Measurements from ENCODE around the gene ROBO1. TPM values are rescaled to one million over a fixed set of nuclear protein-coding genes. Genes with fewer than 3 reads are reported as not detected.

ROBO1 gene
- total RNA-seq, 4 donors from 2014 or later: 12.3 to 112 (median 27.1) TPM

DNA sequence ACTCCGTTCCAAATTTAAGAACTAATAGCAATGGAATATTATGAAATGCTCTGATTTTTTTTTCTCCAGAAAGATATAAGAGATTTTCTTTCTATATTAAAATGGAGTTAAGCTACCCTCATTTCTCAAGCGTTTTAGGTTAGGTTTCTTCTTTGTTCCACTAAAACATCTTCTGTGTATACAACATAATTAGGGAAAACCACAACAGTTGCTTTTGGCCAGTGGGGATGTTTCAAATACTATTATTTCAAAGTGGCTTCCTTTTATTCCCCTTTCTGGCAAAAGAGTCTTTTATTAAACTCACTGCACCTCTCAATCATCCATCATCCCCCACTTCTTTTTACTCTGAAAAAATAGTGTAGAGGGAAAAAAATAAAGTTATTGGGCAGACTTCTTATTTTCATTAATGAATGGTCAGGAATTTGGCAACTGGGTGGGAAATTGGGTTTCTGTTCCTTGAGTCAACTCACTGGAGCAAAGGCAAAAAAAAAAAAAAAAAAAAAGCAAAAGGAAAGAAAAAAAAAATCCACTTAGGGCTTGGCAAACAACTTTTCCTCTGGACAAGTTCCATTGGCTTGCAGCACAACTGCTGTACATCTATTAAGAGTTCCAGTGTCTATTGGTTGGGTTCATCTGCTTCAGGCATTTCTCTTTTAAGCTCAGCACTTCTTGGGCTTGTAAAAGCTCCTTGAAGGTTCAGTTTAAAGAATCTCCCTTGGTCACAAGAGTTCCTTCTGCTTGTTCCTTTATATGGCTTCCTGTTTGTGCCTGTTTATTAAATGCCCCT lies 963.4 kb downstream of the ROBO1 start:
- intact Hi-C loops (cut with DNase I; ENCODE audit: low total_unique reads): no loop called here
- no peak overlapping the region for H3K4me3 ChIP-seq
- no peak overlapping the region for H3K27ac ChIP-seq
- TF ChIP-seq POLR2A (IDR thresholded peaks at IDR 0.05) (no peak), CTCF (IDR thresholded peaks at IDR 0.05) (no peak)
- no peaks in the 10 kb centered on the region for H3K9me3 ChIP-seq
- H3K4me1 ChIP-seq: no peaks in the 10 kb centered on the region
- peak; percentile 20 to 21 for DNase-seq
- no peaks in the 10 kb centered on the region for H3K27me3 ChIP-seq
- H3K36me3 ChIP-seq: no peaks in the 10 kb centered on the region

DNA sequence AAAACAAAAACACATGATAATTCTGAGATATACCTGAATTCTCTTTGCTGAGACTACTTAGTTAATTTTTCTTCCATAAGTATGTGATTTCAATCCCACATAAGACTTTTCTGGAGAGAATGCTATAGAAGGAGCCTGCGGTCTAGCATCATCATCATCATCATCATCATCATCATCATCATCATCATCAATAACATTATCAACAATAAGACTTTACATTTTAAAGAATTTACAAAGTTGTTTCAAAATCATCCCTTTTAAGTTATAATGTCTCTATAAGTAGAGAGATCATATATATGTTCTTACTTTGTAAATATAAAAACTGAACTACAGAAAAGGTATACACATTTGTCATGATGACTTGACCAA lies 965.3 kb downstream of the ROBO1 start:
- no peaks in the 10 kb centered on the region for H3K36me3 ChIP-seq
- no peak overlapping the region for H3K27ac ChIP-seq
- no peak for DNase-seq
- no peaks in the 10 kb centered on the region for H3K4me1 ChIP-seq
- TF ChIP-seq CTCF (IDR thresholded peaks at IDR 0.05) (no peak), POLR2A (IDR thresholded peaks at IDR 0.05) (no peak)
- no peaks in the 10 kb centered on the region for H3K9me3 ChIP-seq
- intact Hi-C loops (cut with DNase I; ENCODE audit: low total_unique reads): no loop called here
- no peaks in the 10 kb centered on the region for H3K27me3 ChIP-seq
- H3K4me3 ChIP-seq: no peak overlapping the region

DNA sequence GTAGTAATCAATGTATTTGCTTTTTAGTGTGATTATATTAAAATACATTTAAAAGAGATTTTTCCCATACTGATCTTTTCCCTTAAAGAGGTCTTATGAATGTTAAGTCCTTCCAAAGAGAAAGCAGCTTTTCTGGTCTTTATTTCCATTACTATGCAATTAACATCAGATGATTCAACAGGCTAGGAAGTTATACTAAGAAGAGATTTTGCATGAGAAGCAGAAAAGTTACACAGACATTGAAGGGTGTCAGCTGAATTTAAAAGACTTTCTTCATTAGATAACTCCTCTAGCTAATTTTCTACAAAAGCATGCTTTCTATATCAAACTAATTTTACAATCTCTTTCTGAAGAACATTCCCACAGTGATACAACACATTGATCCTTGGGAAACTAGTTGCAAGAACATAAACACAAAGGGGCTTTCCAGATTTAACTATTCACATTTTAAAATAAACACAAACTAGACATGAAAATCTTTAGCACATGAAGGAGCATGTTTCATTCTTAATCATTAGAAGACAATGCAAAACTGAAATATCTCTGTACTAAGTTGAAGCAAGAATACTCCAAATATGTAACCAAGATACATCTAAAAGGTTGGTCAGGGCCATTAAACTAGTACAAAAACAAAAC lies 965.8 kb downstream of the ROBO1 start:
- intact Hi-C loops (cut with DNase I; ENCODE audit: low total_unique reads): no loop called here

GRCh38 chr3:78799681-78800080 lies 968.1 kb downstream of the ROBO1 start:
- Histone ChIP-seq H3K4me3 (no peak overlapping the region), H3K27me3 (no peaks in the 10 kb centered on the region), H3K9me3 (no peaks in the 10 kb centered on the region), H3K27ac (no peak overlapping the region), H3K36me3 (no peaks in the 10 kb centered on the region), H3K4me1 (no peaks in the 10 kb centered on the region)
- no peak for DNase-seq
- TF ChIP-seq CTCF (IDR thresholded peaks at IDR 0.05) (no peak), POLR2A (IDR thresholded peaks at IDR 0.05) (no peak)
- intact Hi-C loops (cut with DNase I; ENCODE audit: low total_unique reads): no loop called here

More for the DNA sequence above, 965.8 kb downstream of the ROBO1 start:
- H3K9me3 ChIP-seq: no peaks in the 10 kb centered on the region
- H3K36me3 ChIP-seq: no peaks in the 10 kb centered on the region
- DNase-seq: no peak
- no peaks in the 10 kb centered on the region for H3K27me3 ChIP-seq
- H3K4me1 ChIP-seq: no peaks in the 10 kb centered on the region
- no peak overlapping the region for H3K27ac ChIP-seq
- H3K4me3 ChIP-seq: no peak overlapping the region
- TF ChIP-seq CTCF (IDR thresholded peaks at IDR 0.05) (no peak), POLR2A (IDR thresholded peaks at IDR 0.05) (no peak)

DNA sequence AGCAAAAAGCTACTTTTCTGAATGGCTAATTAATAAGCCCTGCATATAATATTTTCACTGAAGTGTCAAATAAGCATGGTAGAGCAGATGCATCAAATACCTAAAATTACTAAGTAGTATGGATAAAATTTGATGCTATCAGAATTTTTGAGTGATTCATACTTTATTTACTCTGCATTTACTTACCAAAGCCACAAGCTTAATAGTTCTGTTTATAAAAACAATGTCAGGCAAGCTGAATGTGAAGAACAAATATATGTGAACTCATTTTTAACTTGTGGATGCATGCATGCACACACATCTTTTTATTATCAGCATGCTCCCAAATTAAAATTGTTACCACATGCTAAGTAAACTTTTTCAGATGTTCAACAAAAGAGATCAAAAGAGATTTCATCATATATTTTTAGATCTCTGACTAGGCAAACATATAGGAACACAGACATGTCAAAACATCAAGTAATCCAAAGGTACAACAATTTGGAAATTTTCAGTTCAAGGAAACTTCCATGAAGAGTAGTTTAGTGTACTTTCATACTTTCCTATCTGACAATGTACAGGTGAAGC lies 969.4 kb downstream of the ROBO1 start:
- Histone ChIP-seq H3K9me3 (no peaks in the 10 kb centered on the region), H3K27ac (no peak overlapping the region), H3K4me3 (no peak overlapping the region), H3K27me3 (no peaks in the 10 kb centered on the region), H3K4me1 (no peaks in the 10 kb centered on the region), H3K36me3 (no peaks in the 10 kb centered on the region)
- intact Hi-C loops (cut with DNase I; ENCODE audit: low total_unique reads): no loop called here
- TF ChIP-seq CTCF (IDR thresholded peaks at IDR 0.05) (no peak), POLR2A (IDR thresholded peaks at IDR 0.05) (no peak)
- no peak for DNase-seq
